ENCODE results near the gene DOCK8.

DNA sequence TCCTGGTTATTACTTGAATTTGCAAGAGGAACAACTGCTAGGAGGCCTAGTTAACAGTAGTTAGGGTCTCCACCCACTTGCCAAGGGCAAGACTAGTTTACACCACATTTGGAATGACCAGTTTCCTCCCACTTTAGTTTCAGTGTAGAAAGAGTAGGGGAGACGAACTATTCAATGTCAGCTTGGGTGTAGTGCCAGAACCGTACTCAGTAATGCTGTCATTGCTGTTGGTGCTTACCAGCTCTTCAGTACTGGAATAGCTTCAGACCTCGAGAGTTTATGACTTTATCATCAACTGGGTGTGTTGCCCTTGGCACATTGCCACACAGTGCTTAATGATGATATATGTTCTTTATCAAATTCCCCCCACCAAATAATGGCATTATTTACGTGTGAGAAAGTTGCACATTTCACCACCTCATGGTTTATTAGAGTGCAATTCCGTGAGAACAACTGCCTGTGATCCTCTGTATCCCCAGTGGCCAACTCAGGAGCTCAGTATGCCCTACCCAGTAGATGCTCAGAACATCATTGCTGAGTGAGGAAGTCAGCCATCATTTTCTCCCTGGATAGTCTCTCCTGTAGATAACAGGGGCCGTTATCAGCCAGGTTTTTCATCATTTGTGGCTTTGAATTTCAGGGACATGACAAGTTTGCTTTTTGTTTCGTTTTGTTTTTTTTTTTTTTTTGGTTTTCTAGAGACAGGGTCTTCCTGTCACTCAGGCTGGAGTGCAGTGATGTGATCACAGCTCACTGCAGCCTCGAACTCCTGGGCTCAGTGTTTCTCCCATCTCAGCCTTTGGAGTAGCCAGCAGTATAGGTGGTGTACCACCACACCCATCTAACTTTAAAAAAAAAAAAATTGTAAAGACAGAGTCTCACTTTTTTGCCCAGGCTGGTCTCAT lies 67.3 kb downstream of the DOCK8 start:
- no peak for TF ChIP-seq FOXA1 (IDR thresholded peaks at IDR 0.05)
- no peak for TF ChIP-seq BHLHE40 (IDR thresholded peaks at IDR 0.05; ENCODE audit: borderline replicate concordance)
- no peak for TF ChIP-seq FOXM1 (IDR thresholded peaks at IDR 0.05; ENCODE audit: borderline replicate concordance)
- no peak for TF ChIP-seq SUZ12 (IDR thresholded peaks at IDR 0.05)
- TF ChIP-seq, protein P1, sequence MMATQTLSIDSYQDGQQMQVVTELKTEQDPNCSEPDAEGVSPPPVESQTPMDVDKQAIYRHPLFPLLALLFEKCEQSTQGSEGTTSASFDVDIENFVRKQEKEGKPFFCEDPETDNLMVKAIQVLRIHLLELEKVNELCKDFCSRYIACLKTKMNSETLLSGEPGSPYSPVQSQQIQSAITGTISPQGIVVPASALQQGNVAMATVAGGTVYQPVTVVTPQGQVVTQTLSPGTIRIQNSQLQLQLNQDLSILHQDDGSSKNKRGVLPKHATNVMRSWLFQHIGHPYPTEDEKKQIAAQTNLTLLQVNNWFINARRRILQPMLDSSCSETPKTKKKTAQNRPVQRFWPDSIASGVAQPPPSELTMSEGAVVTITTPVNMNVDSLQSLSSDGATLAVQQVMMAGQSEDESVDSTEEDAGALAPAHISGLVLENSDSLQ (IDR thresholded peaks at IDR 0.05), result no peak
- no peak for TF ChIP-seq ELF4 (IDR thresholded peaks at IDR 0.05)
- TF ChIP-seq ARNT (IDR thresholded peaks at IDR 0.05), result no peak
- no peak for TF ChIP-seq SP1 (IDR thresholded peaks at IDR 0.05)
- TF ChIP-seq FOXK2 (IDR thresholded peaks at IDR 0.05), result no peak
